MCF 10A (cell line): ENCODE results near the gene TAOK1. TPM values are rescaled to one million over a fixed set of nuclear protein-coding genes. Genes with fewer than 3 reads are reported as not detected.
A peak's percentile ranks its signal among the peaks of the same experiment; 100 is the strongest.

Source experiments
- BruUV-seq: library from RNA; stranded (reverse); fragments of 400-500 nt; replicated peaks from 2 replicates; lab custom pipeline; 2021; lab: Mats Ljungman, UMichigan
- CTCF ChIA-PET: fragments of 300-600 bp; sonication (Branson Sonifier 250); formaldehyde crosslinking; extraction: SDS; loops from one replicate; lab custom pipeline; 2021; ENCODE audit warnings: antibody characterized with exemption, inconsistent platforms; lab: Yijun Ruan, JAX
- POLR2A ChIA-PET: fragments of 300-600, 350-650 bp; sonication (Branson Sonifier 250); formaldehyde crosslinking; extraction: SDS; loops from one replicate; lab custom pipeline; 2020; ENCODE audit warnings: antibody characterized with exemption, inconsistent platforms; lab: Yijun Ruan, JAX
- DNase-seq: peaks from one replicate; pipeline ENCODE4 v3.0.0-alpha.2; 2018; ENCODE audit not compliant: unreplicated experiment
- H3K27ac Mint-ChIP-seq: one replicate; pipeline ENCODE4 v1.8.0; 2022; ENCODE audit warnings: mild to moderate bottlenecking, low read depth, mixed read lengths; ENCODE audit not compliant: unreplicated experiment
- H3K27me3 Mint-ChIP-seq: one replicate; pipeline ENCODE4 v1.8.0; 2022; ENCODE audit warnings: mixed read lengths; ENCODE audit not compliant: insufficient read depth, unreplicated experiment
- H3K36me3 Mint-ChIP-seq: one replicate; pipeline ENCODE4 v1.8.0; 2022; ENCODE audit warnings: mild to moderate bottlenecking, moderate library complexity, mixed read lengths; ENCODE audit not compliant: insufficient read depth, unreplicated experiment
- H3K4me1 Mint-ChIP-seq: one replicate; pipeline ENCODE4 v1.8.0; 2022; ENCODE audit warnings: mixed read lengths; ENCODE audit not compliant: insufficient read depth, unreplicated experiment
- H3K4me3 Mint-ChIP-seq: one replicate; pipeline ENCODE4 v1.8.0; 2022; ENCODE audit warnings: mild to moderate bottlenecking, moderate library complexity, mixed read lengths; ENCODE audit not compliant: unreplicated experiment
- H3K9me3 Mint-ChIP-seq: one replicate; pipeline ENCODE4 v1.8.0; 2022; ENCODE audit warnings: mixed read lengths; ENCODE audit not compliant: unreplicated experiment
- CTCF ChIP-seq: fragments of 200-600 bp; IDR thresholded peaks from one replicate; pipeline ENCODE4 v1.8.0; 2022; ENCODE audit warnings: antibody characterized with exemption, mild to moderate bottlenecking; ENCODE audit not compliant: unreplicated experiment
- intact Hi-C: fragments of 100-400 bp; cut with micrococcal nuclease; formaldehyde crosslinking; loops from 2 replicates; pipeline ENCODE4 v1.14.1; 2022
- total RNA-seq: library from RNA; stranded (reverse); gene quantifications from 2 replicates; pipeline ENCODE4 v1.2.3, GENCODE V29; 2022

Gene TAOK1
- total RNA-seq, 1 experiment from 2014 or later: 68.7 TPM

- Mint-ChIP-seq H3K4me3 (peak overlapping the region; percentile 96), H3K9me3 (no peaks in the 10 kb centered on the region), H3K4me1 (peaks cover 31% of the 10 kb centered on the region), H3K27me3 (no peaks in the 10 kb centered on the region), H3K36me3 (peaks cover 12% of the 10 kb centered on the region), H3K27ac (no peak overlapping the region)
- BruUV-seq: no TSS peak
- intact Hi-C loops: no loop called here
- CTCF ChIA-PET: no interaction called here
- TF ChIP-seq CTCF: no peak
- no peak for DNase-seq
- POLR2A ChIA-PET: no interaction called here
These were observed 1.2 kb upstream of the TAOK1 start for GRCh38 chr17:29388937-29389336.

DNA sequence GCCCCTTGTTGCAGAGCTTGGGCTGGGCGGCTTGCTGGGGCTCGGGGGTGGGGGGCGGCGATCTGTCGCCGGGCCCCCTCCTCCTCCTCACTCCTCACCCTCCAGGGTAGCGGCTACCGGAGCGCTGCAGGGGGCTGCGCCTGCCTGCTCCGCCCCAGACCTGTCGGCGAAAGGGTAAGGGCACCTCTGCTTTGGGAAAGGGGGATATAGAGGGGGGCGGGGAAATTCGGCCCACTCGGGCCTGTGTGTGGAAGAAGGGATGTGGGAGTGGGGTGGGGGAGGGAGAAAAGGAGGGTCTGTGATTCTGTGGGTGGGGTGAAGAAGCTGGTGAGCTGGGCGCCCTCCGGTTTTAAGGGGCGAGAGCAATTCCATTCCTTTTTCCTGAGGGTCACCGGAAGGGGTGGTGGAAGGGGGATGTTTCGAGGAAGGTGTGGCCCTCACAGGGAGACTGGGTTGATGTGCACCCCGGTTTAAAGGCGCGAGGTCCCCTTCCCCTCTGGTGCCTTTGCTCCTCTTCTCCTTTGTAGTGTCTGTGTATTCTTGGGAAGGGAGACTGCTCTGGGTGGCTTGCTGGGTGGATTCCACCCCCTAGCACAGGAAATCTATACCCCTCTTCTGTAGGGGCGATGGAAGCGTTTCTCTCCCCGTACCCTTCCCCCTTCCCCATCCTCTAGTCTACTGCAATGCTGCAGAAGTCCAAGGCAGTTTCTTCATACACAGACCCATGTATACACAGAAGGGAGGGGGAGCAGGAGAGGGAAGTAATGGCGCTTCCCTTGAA is 878 bp downstream of the TAOK1 start:
- no peaks in the 10 kb centered on the region for H3K27me3 Mint-ChIP-seq
- no peaks in the 10 kb centered on the region for H3K9me3 Mint-ChIP-seq
- no peak for TF ChIP-seq CTCF
- peaks cover 26% of the 10 kb centered on the region for H3K4me1 Mint-ChIP-seq
- ChIA-PET CTCF (interaction anchor here (0.6 kb wide), 1 partner anchor 257 kb away, joined by 3 read pairs; no protein-coding TSS in a partner anchor), POLR2A (interaction anchor here (0.6 to 3.9 kb wide), 18 partner anchors 9 to 229 kb away, joined by 3 to 24 read pairs (median 6); partner anchors contain the start of genes ABHD15 and NUFIP2)
- H3K27ac Mint-ChIP-seq: peak overlapping the region; percentile 94
- peak overlapping the region; percentile 96 for H3K4me3 Mint-ChIP-seq
- H3K36me3 Mint-ChIP-seq: peaks cover 22% of the 10 kb centered on the region
- peak; percentile 38 for DNase-seq
- intact Hi-C loops: loop anchor here (10.0 kb wide), 1 partner anchor 54 kb away; no protein-coding TSS in a partner anchor
- BruUV-seq: no TSS peak

DNA sequence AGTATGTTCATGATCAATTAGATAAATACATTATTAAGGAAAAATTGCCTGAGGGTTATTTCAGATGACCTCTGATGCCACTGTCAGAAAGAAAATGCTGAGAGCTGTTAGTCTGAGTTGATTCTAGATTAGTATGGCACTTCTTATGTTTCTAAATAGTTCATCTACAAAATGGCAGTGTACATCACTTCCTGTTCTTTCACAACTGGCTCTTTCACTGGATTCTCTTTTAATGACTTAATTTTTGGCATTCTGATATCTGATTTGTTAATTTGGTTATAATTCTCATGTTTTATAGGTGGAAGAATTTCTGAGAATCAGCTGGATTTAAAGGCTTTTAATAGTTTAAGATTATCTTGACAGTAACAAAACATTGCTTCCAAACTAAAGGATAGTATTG is 3.3 kb downstream of the TAOK1 start:
- Mint-ChIP-seq H3K4me3 (peak overlapping the region; percentile 96), H3K27ac (peak overlapping the region; percentile 94), H3K4me1 (peaks cover 26% of the 10 kb centered on the region), H3K27me3 (no peaks in the 10 kb centered on the region), H3K9me3 (no peaks in the 10 kb centered on the region), H3K36me3 (peaks cover 33% of the 10 kb centered on the region)
- intact Hi-C loops: loop anchor here (10.0 kb wide), 1 partner anchor 51 kb away; no protein-coding TSS in a partner anchor
- no TSS peak for BruUV-seq
- no peak for DNase-seq
- TF ChIP-seq CTCF: no peak
- ChIA-PET CTCF (interaction anchor here (0.7 to 2.2 kb wide), 2 partner anchors 12 to 23 kb away, joined by 3 to 9 read pairs; no protein-coding TSS in a partner anchor), POLR2A (interaction anchor here (0.6 to 3.9 kb wide), 11 partner anchors 9 to 673 kb away, joined by 3 to 24 read pairs (median 4); partner anchors contain the start of genes NUFIP2 and RPL23A)

- CTCF ChIA-PET: no interaction called here
- no peak for DNase-seq
- intact Hi-C loops: loop anchor here (10.0 kb wide), 1 partner anchor 50 kb away; no protein-coding TSS in a partner anchor
- BruUV-seq: no TSS peak
- Mint-ChIP-seq H3K27ac (no peak overlapping the region), H3K36me3 (peaks cover 46% of the 10 kb centered on the region), H3K9me3 (no peaks in the 10 kb centered on the region), H3K4me3 (no peak overlapping the region), H3K27me3 (no peaks in the 10 kb centered on the region), H3K4me1 (peaks cover 21% of the 10 kb centered on the region)
- no peak for TF ChIP-seq CTCF
- POLR2A ChIA-PET: interaction anchor here (3.9 kb wide), 1 partner anchor 101 kb away, joined by 24 read pairs; the partner anchor contains the start of gene NUFIP2
These were observed 4.6 kb downstream of the TAOK1 start for GRCh38 chr17:29394761-29395160.
